Fibroblast of skin of left quadriceps (primary cell): ENCODE measurements around the gene RSU1.
A peak's percentile ranks its signal among the peaks of the same experiment; 100 is the strongest.
"Not testable (repeated sequence)": the region's sequence is repeated elsewhere in the genome, so short reads cannot be mapped to it uniquely, and the experiment has no call there.

Experiments used
- DNase-seq, 2 experiments: peaks; one replicate each; pipeline ENCODE4 v3.0.0-alpha.2; 2013; ENCODE audit warnings: low read depth in 2 of 2

RSU1 gene

DNA sequence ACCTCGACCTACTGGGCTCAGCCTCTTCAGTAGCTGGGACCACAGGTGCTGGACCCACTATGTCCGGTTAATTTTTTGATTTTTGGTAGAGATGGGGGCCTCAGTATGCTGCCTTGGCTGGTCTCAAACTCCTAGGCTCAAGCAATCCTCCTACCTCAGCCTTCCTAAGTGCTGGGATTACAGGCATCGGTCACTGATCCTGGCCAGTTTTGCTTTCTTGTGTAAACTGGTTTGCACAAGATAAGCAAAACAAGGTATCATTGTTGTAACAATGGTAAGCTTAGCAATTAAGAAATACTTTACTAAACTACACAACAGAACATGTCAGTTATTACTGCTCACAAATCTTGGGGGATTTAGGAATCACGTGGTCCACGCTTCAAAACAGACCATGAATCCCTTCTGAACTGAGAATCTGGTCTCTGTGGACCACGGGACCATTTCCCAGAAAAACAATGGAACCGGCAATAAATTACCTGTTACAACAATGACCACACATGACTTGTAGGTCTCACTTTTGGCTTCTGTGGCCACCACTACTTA is 36.8 kb downstream of the RSU1 start:
- no peak for DNase-seq

DNA sequence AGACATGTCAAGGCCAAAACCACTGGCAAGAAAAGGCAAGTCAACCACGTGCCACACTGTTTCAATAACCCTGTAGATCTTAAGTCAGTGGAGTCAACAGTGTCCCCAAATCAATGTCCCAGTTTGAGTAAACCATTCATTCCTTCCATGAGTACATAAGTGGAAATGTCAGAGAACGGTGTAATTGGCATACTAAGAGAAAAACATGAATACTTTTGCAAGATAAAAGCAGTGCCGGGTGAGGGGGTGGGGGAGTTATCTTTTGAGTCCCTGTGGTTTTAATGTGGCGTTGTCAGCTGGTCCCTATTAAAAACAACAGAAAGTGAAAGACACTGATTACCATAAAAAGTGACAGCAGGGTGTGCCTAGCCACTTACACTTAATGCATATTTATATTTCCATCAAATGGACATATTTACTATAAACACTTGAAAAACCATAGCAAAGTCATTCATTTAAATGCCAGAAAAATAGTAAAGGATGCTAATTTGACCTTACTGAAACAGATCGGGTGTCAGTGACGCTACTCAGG is 37.8 kb downstream of the RSU1 start:
- DNase-seq: no peak

DNA sequence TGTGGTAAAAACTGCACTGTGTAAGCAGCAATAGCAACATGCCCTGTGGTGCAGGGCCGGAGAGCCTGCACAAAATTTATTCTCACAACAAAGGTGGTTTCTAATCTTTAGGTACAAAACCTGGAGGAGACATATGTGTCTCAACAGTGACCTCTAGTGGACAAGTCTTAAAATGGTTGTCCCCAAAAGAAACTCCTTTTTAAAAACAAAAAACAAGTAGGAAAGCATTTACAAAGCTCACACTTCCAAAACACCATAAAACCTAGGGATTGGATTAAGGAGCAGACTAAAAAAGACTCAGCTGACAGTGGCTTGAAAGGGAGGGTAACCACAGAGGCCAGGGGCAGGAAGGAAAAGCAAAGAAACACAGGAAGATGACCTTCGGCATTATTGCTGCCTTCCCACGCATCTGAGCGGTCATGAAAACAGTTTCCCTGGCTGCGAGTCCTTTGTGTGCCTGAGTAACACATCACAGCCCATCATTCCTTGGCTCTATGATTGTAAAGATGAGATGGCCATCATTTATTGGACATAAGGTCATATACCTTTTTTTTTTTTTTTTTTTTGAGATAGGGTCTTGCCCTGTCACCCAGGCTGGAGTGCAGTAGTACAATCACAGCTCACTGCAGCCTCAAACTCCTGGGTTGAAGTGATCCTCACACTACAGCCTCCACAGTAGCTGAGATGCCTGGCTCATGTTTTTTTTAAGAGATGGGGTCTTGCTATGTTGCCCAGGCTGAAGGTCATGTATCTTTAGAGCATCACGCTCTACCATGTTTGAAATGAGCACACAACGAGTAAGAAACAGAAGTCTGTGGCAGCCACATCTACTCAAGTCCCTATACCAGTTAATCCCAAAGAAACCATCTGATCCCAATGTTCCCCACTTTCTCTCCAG is 39.5 kb downstream of the RSU1 start:
- DNase-seq: peak; percentile 15

DNA sequence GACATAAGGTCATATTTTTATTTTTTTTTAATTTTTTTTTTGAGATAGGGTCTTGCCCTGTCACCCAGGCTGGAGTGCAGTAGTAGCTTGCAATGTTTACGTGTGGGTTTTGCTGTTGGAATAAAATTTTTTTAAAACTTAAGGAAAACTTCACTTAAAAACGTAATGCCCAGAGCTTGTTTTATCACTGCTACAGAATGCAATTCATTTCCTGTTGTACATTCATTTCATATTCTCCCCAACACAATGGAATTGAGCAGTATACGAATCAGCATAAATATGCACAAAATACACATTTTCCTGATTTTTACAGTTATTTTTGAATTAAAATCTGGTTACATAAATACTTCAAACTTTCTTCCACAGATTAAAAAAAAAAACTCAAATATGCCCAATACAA is 40.3 kb downstream of the RSU1 start:
- no peak for DNase-seq

DNA sequence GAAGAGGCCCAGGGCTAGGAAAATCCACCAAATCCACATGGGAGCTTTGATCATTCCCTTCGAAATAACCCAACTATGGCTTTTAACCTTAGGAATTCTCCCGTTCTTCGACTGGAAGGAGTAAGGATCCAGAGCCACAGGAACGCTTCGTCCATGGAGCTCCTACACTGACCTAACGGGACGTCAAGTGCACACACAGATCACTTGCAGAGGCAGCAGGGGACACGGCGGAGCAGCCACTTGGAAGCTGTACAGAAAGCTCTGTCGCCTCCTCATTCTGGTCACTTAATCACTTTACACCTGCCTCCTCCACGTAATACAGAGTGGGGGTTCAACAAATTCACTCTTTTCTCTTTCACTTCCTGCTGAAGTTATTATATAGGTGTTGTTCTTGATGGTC is 43.9 kb downstream of the RSU1 start:
- DNase-seq: no peak

GRCh38 chr10:16770670-16771069 is 46.6 kb downstream of the RSU1 start:
- DNase-seq: no peak

DNA sequence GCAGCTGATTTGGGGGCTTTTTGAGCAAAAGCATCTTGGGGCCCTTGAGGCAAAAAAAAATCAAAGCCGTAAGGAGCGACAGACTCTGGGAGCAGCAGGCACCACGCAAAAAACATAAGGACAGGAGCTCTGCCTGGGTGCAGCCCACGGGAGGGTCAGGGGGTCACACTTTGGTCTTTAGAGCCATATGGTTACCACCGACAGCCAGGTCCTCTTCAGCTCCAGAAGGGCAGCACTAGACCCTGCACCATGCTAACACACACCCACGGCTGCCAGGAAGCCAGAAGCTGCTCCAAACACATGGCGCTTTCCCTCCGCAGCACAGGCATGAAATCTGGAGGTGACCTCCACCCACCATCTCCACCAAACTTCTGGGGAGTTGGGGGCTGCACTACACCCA is 47.1 kb downstream of the RSU1 start:
- no peak for DNase-seq

- DNase-seq: no peak
Measured at GRCh38 chr10:16769331-16769730, 47.9 kb downstream of the RSU1 start.

DNA sequence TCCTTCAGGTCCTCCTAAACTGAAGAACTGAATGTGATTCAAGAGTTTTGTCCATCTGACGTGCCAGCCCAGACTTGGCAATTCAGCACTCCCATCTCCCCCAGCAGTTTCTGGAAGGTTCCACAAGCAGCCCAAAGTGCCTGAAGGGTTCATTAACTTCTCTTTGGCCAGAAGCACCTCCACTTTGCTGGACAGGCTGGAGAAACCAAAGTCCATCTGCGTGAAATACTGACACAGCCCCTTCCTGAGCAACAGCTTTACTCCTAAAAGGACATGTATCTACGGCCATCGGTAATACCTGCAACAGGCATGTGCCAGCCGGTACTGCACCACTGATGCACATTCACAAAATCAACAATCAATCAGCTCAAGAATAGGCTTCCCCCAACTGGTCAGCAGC is 48.5 kb downstream of the RSU1 start:
- DNase-seq: no peak

DNA sequence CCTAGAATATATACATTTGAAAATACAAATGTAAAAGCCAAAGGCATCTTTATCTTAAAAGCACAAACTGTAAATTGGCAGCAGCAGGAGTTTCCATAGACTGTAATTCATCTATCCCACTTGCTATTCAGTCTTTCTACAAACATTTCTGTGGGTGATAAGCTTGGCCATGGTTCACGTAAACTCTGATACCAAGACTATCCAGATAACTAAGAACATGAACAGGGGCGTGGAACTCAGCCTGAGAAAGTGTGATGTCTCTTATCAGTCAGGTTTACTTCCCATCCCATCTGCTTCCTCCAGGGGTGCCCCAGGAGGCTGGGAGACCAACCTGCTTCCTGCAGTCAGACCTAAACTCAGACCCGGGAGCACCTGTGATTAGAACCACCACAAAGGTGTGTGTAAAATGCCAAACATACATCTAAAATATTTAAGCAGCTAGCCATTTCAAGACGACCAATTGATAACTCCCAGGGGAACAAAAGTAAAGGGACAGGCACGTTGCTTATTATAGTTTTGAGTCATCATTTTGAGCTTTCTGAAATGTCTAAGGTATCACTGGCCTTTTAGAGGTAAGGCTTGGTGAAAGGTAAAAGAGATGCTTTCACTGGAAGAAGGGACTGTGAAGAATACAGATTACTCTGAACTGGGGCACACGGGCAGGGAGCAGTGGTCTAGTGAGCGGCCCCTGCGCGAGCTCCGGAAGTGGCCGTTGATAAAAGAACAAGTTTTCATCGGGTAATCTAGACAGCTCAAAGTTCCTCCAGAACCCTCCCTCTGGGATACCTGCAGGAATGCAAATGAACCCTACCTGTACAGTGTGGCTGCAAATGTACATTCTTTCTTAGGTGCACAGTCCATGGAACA is 51.5 kb downstream of the RSU1 start:
- DNase-seq: no peak

DNA sequence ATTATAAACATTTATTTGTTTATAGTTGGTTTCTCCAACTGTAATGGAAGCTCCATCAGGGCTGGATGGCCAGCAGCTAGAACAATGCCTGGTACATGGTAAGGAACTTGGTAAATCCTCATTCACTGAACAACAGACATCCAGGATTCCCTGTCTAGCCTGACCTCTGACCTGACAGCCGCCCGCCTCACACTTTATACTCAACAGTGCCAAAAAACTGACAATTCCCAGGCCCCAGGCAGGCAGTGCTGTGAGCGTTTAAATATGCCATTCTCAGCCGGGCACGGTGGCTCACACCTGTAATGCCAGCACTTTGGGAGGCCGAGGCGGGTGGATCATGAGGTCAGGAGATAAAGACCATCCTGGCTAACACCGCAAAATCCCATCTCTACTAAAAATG is 55.9 kb downstream of the RSU1 start:
- no peak for DNase-seq

DNA sequence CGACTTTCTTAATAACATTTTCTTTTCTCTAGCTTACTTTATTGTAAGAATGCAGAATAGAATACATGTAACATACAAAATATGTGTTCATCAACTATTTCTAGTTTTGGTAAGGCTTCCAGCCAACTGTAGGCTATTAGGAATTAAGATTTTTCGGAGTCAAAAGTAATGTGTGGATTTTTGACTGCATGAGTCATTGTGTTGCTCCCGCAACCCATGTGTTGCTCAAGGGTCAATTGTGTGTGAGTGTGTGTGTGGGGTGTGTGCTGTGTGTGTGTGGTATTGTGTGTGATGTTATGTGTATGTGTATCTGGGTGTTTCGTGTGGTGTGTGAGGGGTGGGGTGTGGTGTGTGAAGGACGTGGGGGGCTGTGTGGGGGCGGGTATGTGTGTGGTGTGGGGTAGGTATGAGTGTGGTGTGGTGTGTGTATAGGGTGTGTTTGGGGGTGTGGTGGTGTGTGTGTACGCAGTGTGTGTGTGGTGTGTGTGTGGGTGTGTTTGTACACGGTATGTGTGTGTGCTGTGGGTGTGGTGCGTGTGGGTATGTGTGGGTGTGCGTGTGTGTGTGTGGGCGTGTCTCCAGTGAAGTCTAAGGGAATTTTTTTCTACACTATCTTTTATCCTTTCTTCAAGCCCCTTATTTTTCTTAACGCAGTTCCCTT is 60.5 kb downstream of the RSU1 start:
- DNase-seq: peak; percentile 59 to 65

- no peak for DNase-seq
Measured at GRCh38 chr10:16754765-16755164, 62.5 kb downstream of the RSU1 start.

DNA sequence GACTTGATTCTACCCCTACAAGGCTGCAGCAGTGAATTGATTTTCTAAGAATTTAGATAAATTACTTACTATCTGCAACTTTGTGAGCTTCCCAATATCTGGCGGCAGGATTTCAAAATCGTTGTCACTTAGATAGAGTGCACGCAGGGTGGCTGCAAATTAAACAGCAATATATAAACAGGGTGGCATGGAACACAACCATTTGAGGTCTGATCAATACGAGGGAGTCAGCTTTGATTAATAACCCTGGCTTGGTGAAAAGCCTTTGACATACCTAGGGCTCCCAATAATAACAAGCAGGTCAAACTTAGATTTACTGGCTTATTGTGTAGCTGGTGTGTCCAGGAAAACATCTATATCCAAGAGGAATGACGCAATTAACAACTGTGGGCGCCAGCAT is 64.4 kb downstream of the RSU1 start:
- not testable (repeated sequence) for DNase-seq

- no peak for DNase-seq
Measured at GRCh38 chr10:16752099-16752498, 65.1 kb downstream of the RSU1 start.

DNA sequence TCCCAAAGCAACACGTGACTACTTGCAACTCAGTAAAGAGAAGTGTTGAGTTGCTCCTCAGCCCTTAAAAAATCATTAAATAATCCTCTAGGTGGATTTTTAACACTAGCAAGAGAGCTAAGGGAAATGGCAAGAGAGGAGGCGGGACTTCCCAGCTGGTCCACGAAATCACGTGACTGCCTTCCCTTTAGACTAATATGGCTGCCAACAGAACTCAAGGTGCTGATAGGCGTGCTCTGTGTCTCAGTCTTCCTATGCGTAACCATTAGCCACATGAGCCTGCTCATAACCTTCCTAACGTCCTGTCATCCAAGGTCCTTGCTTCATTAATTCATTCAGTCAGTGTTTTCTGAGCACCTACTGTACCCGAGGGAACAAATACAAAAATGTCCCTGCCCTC is 66.0 kb downstream of the RSU1 start:
- no peak for DNase-seq

DNA sequence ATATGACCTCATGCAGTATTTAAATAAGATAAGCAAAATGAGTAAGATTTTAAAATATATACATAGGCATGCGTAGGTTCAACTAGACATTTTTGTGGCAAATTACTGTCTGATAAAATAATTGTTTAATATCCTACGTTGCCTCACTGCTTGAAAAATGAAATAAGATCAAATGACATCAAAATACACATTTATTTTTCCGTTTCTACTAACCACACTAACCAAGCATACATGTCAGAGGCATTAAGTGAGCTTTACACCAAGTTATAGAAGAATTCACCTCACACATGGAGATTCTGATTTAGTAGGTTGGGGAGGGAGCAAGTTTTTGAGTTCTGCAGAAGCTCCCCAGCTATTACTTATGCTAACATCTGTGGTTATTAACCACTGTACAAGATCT is 66.8 kb downstream of the RSU1 start:
- DNase-seq: no peak

DNA sequence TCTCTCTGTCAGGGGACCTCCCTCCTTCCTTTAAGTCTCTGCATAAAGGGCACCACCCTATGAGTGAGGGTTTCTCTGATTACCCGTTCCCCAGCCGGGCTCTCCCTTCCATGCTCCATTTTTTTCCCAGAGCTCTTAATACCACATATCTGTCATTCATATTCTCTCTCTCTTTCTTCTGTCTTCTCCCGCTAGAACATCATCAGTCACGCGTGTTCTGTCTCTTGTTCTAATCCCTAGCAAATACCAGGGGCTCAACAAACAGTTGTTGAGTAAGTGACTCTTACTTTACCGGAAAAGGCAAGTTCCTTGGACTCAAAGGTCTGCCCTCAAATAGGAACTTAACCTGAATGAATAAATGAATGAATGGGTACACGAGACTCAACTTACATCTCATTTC is 68.5 kb downstream of the RSU1 start:
- DNase-seq: no peak

DNA sequence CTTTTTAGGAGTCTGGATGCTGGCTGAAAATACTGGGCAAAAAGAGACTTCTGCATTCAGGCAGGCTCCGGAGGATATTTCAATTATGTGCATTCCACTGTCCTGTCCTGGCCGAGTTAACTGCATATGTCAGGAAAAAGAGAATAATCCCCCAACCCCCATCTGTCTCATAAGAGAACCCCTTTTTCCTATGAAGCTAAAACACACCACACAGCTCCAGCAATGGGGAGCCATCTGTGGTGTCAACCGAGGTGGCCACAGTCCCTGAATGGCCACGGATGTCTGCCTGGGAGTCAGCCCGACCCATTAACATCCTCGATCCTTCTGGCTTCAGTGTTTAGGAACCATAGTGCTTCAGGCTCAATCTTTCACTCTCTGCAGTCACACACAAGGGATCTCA is 70.4 kb downstream of the RSU1 start:
- no peak for DNase-seq

- DNase-seq: no peak
Measured at GRCh38 chr10:16745061-16745460, 72.2 kb downstream of the RSU1 start.

GRCh38 chr10:16742165-16742960 is 74.9 kb downstream of the RSU1 start:
- DNase-seq: no peak
